Measurements from ENCODE around the gene H2BK1.

GRCh38 chr7:151229249-151229648 lies 19.0 kb upstream of the H2BK1 start:
- TF ChIP-seq CTCF (IDR thresholded peaks at IDR 0.05; ENCODE audit: low read length) (no peak), EZH2 (optimal IDR thresholded peaks at IDR 0.05; ENCODE audit: low read depth, low read length) (no peak), EZH2phosphoT487 (IDR thresholded peaks at IDR 0.05; ENCODE audit: low read length) (no peak)

Data from MM.1S (cell line).